ENCODE data around the gene PSMB3.

The PSMB3 gene

GRCh38 chr17:38735161-38735997 lies 17.2 kb upstream of the PSMB3 start:
- DNase-seq (ENCODE audit: low read depth), result no peak
- TF ChIP-seq, protein P1, sequence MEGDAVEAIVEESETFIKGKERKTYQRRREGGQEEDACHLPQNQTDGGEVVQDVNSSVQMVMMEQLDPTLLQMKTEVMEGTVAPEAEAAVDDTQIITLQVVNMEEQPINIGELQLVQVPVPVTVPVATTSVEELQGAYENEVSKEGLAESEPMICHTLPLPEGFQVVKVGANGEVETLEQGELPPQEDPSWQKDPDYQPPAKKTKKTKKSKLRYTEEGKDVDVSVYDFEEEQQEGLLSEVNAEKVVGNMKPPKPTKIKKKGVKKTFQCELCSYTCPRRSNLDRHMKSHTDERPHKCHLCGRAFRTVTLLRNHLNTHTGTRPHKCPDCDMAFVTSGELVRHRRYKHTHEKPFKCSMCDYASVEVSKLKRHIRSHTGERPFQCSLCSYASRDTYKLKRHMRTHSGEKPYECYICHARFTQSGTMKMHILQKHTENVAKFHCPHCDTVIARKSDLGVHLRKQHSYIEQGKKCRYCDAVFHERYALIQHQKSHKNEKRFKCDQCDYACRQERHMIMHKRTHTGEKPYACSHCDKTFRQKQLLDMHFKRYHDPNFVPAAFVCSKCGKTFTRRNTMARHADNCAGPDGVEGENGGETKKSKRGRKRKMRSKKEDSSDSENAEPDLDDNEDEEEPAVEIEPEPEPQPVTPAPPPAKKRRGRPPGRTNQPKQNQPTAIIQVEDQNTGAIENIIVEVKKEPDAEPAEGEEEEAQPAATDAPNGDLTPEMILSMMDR (IDR thresholded peaks at IDR 0.05; ENCODE audit: control insufficient read depth, insufficient read depth, low read depth, low read length, missing control alignments), result peak; percentile 92
- no peak overlapping the region for H3K4me3 ChIP-seq (ENCODE audit: control insufficient read depth, low read depth, low read length)

- TF ChIP-seq, protein P1 (IDR thresholded peaks at IDR 0.05; ENCODE audit: control insufficient read depth, insufficient read depth, low read depth, low read length, missing control alignments), result no peak
- H3K4me3 ChIP-seq (ENCODE audit: control insufficient read depth, low read depth, low read length), result no peak overlapping the region
- DNase-seq (ENCODE audit: low read depth), result no peak
These were observed 14.4 kb upstream of the PSMB3 start for GRCh38 chr17:38738007-38738662.

- no peak overlapping the region for H3K4me3 ChIP-seq (ENCODE audit: control insufficient read depth, low read depth, low read length)
- DNase-seq (ENCODE audit: low read depth), result no peak
- TF ChIP-seq, protein P1 (IDR thresholded peaks at IDR 0.05; ENCODE audit: control insufficient read depth, insufficient read depth, low read depth, low read length, missing control alignments), result no peak
These were observed 13.9 kb upstream of the PSMB3 start for GRCh38 chr17:38738686-38739085.

DNA sequence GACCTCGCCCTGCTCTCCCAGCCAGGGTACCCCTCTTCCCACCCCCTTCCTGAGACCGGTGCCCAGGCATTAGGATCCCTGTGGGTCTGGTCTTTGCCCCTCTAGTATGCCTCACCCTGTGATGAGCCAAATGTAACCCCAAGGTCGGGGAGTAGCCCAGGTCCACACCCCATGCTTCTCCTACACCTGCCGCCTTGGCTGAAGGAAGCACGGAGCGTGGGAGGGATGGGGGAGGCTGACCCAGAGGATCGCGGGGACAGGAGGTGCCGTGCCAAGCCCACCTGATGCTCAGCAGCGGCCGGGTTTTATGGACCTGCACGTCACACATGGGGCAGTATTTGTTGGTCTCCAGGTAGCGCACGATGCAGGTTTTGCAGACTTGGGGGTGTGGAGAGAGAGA lies 13.2 kb upstream of the PSMB3 start:
- no peak overlapping the region for H3K4me3 ChIP-seq (ENCODE audit: control insufficient read depth, low read depth, low read length)
- DNase-seq (ENCODE audit: low read depth), result no peak
- TF ChIP-seq, protein P1 (IDR thresholded peaks at IDR 0.05; ENCODE audit: control insufficient read depth, insufficient read depth, low read depth, low read length, missing control alignments), result no peak

- no peak for DNase-seq (ENCODE audit: low read depth)
- TF ChIP-seq, protein P1 (IDR thresholded peaks at IDR 0.05; ENCODE audit: control insufficient read depth, insufficient read depth, low read depth, low read length, missing control alignments), result no peak
- H3K4me3 ChIP-seq (ENCODE audit: control insufficient read depth, low read depth, low read length), result no peak overlapping the region
These were observed 12.5 kb upstream of the PSMB3 start for GRCh38 chr17:38740044-38740443.

DNA sequence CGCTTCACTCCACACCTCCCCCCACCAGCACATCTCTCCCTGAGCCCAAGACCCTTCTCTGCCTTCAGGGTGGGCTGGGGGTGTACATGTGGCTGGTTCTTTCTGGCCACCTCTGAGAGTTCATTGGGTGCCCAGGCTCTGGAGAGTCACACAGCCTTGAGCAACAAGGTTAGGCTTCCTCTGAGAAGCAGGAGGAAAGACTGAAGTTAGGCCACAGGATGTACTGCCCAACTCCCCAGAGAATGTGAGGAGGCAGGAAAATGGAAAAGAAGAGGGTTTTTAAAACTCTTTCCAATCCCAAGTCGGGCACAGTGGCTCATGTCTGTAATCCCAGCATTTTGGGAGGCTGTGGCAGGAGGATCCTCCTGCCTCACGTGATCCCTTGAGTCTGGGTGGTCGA lies 11.7 kb upstream of the PSMB3 start:
- TF ChIP-seq, protein P1 (IDR thresholded peaks at IDR 0.05; ENCODE audit: control insufficient read depth, insufficient read depth, low read depth, low read length, missing control alignments), result no peak
- DNase-seq (ENCODE audit: low read depth), result no peak
- no peak overlapping the region for H3K4me3 ChIP-seq (ENCODE audit: control insufficient read depth, low read depth, low read length)
